ENCODE measurements around the gene ABCC6. TPM values are rescaled to one million over a fixed set of nuclear protein-coding genes. Genes with fewer than 3 reads are reported as not detected.
A peak's percentile ranks its signal among the peaks of the same experiment; 100 is the strongest.

ABCC6 gene
- total RNA-seq, 1 donor from 2014 or later: 3.0 TPM

GRCh38 chr16:16108759-16109158 lies 114.5 kb downstream of the ABCC6 start:
- peaks cover 23% of the 10 kb centered on the region for H3K36me3 ChIP-seq (ENCODE audit: insufficient read depth, low read length)
- no peaks in the 10 kb centered on the region for H3K9me3 Mint-ChIP-seq (ENCODE audit: unreplicated experiment)
- no peak overlapping the region for H3K4me2 ChIP-seq (ENCODE audit: low read length)
- H3K4me3 ChIP-seq (ENCODE audit: insufficient read depth, low read depth, low read length): no peak overlapping the region
- peak; percentile 10 for DNase-seq (ENCODE audit: low read depth)
- peaks cover 33% of the 10 kb centered on the region for H3K36me3 Mint-ChIP-seq (ENCODE audit: low read depth, unreplicated experiment)
- H3K4me1 Mint-ChIP-seq (ENCODE audit: low read depth, unreplicated experiment): no peaks in the 10 kb centered on the region
- H3K27me3 ChIP-seq (ENCODE audit: insufficient read depth, low read length): no peaks in the 10 kb centered on the region
- H3K9me3 ChIP-seq (ENCODE audit: insufficient read depth, low read depth, low read length): no peaks in the 10 kb centered on the region
- no peak overlapping the region for H3K4me3 Mint-ChIP-seq (ENCODE audit: unreplicated experiment)
- peaks cover 4% of the 10 kb centered on the region for H4K20me1 ChIP-seq (ENCODE audit: insufficient read depth, low read length)
- H3K27ac Mint-ChIP-seq (ENCODE audit: unreplicated experiment): no peak overlapping the region
- no peak overlapping the region for H2AFZ ChIP-seq (ENCODE audit: low read depth, low read length)
- H3K27ac ChIP-seq (ENCODE audit: low read depth, low read length): no peak overlapping the region
- no peak overlapping the region for H3K9ac ChIP-seq (ENCODE audit: low read length)
- H3K79me2 ChIP-seq (ENCODE audit: insufficient read depth, low read length): no peaks in the 10 kb centered on the region
- no peaks in the 10 kb centered on the region for H3K27me3 Mint-ChIP-seq (ENCODE audit: low read depth, unreplicated experiment)
- TF ChIP-seq EZH2 (IDR thresholded peaks at IDR 0.05; ENCODE audit: insufficient read depth, low read length): no peak
- TF ChIP-seq CTCF (IDR thresholded peaks at IDR 0.05; ENCODE audit: insufficient read depth, low read depth, low read length): no peak
- no peak for FAIRE-seq
- no peaks in the 10 kb centered on the region for H3K4me1 ChIP-seq (ENCODE audit: insufficient read depth, low read length)

DNA sequence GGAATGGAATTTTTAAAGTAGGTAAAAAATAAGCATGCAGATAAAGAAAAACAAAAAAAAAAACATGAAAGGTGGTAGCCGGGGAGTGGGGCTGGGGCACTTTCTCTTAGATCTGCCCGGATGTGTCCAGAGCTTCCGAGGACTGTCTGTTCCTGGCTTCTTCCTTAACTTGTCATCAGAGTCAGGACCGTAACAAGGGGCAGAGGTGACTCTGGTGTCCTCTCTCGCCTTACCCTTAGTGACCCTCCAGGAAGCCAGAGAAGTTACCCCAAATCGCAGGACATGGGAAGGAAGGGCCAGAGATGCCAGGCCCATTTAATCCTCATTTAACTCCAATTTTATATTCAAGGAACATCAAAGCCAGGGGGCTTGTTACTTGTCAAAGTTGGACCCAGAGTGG lies 115.5 kb downstream of the ABCC6 start:
- FAIRE-seq: no peak

More for the DNA sequence above, 115.5 kb downstream of the ABCC6 start:
- Histone ChIP-seq H3K27ac (ENCODE audit: low read depth, low read length) (no peak overlapping the region), H3K27me3 (ENCODE audit: insufficient read depth, low read length) (no peaks in the 10 kb centered on the region), H3K36me3 (ENCODE audit: insufficient read depth, low read length) (peaks cover 24% of the 10 kb centered on the region), H2AFZ (ENCODE audit: low read depth, low read length) (no peak overlapping the region), H3K4me3 (ENCODE audit: insufficient read depth, low read depth, low read length) (no peak overlapping the region), H4K20me1 (ENCODE audit: insufficient read depth, low read length) (peaks cover 4% of the 10 kb centered on the region), H3K4me2 (ENCODE audit: low read length) (no peak overlapping the region), H3K4me1 (ENCODE audit: insufficient read depth, low read length) (no peaks in the 10 kb centered on the region), H3K9me3 (ENCODE audit: insufficient read depth, low read depth, low read length) (no peaks in the 10 kb centered on the region), H3K9ac (ENCODE audit: low read length) (no peak overlapping the region), H3K79me2 (ENCODE audit: insufficient read depth, low read length) (no peaks in the 10 kb centered on the region)
- H3K4me3 Mint-ChIP-seq (ENCODE audit: unreplicated experiment): no peak overlapping the region
- peaks cover 32% of the 10 kb centered on the region for H3K36me3 Mint-ChIP-seq (ENCODE audit: low read depth, unreplicated experiment)
- no peaks in the 10 kb centered on the region for H3K4me1 Mint-ChIP-seq (ENCODE audit: low read depth, unreplicated experiment)
- no peak overlapping the region for H3K27ac Mint-ChIP-seq (ENCODE audit: unreplicated experiment)
- no peak for TF ChIP-seq CTCF (IDR thresholded peaks at IDR 0.05; ENCODE audit: insufficient read depth, low read depth, low read length)
- no peak for TF ChIP-seq EZH2 (IDR thresholded peaks at IDR 0.05; ENCODE audit: insufficient read depth, low read length)
- no peaks in the 10 kb centered on the region for H3K9me3 Mint-ChIP-seq (ENCODE audit: unreplicated experiment)
- no peaks in the 10 kb centered on the region for H3K27me3 Mint-ChIP-seq (ENCODE audit: low read depth, unreplicated experiment)
- no peak for DNase-seq (ENCODE audit: low read depth)

Measured in astrocyte (in vitro differentiated cells and primary cell).